Stimulated activated CD8-positive, alpha-beta memory T cell treated with anti-CD3 and anti-CD28 coated beads, Interleukin-2, amount 100 ng/mL, for 48 hours (primary cell): ENCODE results near the gene CD28.
A peak's percentile ranks its signal among the peaks of the same experiment; 100 is the strongest.
"Not testable (repeated sequence)": the region's sequence is repeated elsewhere in the genome, so short reads cannot be mapped to it uniquely, and the experiment has no call there.

Experiments
- DNase-seq, 2 donors: peaks; one replicate each; pipeline ENCODE4 v3.0.0-alpha.2; 2020; ENCODE audit warnings: low read depth in 2 of 2

The CD28 gene

DNA sequence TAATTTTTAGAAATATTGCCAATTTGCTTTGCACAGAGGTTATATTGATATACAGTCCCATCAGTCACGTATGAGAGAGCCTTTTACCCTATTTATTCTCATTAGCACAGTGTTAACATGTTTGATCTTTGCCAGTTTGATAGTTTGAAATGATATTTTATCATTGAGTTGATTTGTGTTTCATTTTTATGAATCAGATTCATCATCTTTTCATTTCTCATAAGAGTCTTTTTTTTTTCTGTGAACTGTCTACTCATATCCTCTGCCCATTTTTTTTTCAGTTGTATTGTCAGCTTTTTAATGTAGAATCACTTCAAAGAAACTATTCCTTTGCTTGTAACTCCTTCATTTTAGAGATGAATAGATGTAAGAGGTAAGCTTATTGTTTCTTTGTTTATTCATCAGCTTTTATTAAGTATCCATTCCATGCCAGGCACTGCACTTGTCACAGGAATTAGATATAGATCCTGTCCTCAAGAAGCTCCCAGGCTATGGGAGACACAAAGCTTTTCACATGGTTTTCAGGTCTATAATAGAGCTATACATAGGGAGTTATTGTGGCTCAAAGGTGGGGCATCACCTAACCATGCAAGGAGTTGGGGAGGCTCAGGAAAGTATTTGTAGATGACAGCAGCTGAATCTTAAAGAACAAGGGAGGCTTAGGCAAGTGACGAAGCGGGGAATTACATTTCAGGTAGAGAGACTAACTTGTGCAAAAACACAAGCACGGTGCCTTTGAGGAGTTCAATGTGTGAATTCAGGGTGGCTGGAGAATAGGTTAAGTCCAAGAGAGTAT is 42.1 kb downstream of the CD28 start:
- DNase-seq = no peak

DNA sequence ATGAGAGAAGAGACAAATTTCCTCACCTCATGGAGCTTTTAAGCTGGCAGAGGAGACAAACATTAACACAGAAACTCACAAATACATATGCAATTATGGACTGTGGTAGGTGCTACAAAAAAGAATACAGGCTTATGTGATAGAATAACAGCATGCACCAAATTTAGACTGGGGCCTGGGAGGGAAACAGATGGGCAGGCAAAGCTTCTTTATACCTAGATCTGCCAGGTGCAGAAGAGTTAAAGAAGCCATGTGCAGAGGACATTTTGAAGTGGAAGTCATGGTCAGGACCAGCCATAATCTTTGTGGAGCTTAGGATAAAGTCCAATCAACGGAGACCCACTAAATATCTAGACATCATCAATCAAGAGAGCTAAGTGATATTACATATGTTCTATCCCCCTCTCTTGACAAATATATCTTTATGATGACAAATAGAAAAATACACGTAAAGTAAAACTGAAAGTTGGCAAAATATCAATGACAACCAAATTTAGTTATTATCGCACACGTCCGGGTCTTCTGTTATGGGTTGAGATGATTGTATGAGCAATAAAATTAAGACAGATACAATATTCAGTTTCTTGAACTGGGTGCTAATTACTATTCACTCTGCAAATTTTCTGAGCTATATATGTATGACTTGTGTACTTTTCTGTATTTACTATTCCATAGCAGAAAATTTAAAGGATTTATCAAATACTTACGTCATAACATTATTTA is 44.1 kb downstream of the CD28 start:
- DNase-seq = no peak

DNA sequence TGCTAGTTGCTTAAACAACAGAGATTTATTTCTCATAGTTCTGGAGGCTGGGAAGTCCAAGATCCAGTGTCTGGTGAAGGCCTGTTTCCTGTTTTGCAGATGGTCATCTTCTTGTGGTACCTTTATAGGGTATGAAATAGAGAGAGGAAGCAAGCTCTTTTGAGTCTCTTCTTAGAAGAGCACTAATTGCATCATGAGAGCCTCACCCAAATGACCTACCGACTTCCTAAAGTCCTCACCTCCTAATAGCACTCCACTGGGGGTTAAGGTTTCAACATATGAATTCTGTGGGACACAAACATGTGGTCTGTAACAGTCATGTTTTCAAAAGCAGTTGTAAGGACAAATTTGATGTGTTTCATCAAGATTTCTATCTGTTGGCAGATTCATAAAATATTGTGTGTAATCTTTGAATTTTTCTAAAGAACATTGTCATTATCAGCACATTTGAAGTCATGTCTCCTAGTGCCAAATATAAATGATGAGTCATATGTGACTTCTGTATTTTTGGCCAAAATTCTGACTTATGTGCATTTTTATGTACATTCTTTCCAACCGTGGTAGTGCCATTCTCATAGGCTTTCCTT is 45.3 kb downstream of the CD28 start:
- DNase-seq = no peak

DNA sequence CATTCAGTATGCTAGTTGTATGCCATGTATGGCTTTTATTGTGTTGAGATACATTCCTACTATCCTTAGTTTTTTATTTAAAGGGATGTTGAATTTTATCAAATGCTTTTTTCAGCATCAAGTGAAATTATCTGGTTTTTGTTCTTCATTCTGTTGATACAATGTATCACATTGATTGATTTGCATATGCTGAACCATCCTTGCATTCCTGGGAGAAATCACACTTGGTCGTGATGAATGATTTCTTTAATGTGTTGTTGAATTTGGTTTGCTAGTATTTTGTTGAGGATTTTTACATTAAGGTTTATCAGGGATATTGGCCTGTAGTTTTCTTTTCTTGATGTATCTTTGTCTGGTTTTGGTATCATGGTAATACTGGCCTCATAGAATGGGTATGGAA is 49.7 kb downstream of the CD28 start:
- DNase-seq = no peak

DNA sequence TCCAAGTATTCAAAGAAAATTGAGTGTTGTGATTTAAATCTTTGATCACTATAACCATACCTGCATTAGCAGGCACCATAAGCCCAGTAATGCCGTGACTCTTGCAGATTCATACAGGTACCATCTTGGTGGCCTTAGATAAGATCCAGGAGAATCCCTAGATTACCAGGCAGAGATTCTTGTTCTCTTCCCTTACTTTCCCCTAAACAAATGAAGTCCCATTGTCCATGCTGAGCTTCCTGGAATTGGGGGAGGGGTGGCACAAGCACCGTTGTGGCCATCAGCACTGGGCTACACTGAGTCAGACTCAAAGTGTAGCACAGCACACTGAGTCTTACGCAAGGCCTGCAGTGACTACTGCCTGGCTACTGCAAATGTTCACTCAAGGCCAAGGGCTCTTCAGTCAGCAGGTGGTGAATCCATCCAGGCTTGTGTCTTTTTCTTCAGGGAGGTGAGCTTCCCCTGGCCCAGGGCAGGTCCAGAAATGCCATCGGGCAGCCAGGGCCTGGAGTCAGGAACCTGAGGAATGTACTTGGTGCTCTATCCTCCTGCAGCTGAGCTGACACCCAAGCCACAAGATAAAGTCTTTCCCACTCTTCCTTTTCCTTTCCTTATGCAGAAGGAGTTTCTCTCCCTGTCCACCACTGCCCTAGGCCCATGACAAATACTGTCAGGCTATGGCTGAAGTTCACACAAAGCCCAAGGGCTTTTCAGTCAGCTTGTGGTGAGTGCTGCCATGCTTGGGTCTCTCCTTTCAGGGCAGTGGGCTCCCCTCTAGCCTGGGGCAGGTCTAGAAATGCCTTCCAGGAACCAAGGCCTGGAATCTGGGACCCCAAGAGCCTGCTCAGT is 52.6 kb downstream of the CD28 start:
- no peak for DNase-seq

DNA sequence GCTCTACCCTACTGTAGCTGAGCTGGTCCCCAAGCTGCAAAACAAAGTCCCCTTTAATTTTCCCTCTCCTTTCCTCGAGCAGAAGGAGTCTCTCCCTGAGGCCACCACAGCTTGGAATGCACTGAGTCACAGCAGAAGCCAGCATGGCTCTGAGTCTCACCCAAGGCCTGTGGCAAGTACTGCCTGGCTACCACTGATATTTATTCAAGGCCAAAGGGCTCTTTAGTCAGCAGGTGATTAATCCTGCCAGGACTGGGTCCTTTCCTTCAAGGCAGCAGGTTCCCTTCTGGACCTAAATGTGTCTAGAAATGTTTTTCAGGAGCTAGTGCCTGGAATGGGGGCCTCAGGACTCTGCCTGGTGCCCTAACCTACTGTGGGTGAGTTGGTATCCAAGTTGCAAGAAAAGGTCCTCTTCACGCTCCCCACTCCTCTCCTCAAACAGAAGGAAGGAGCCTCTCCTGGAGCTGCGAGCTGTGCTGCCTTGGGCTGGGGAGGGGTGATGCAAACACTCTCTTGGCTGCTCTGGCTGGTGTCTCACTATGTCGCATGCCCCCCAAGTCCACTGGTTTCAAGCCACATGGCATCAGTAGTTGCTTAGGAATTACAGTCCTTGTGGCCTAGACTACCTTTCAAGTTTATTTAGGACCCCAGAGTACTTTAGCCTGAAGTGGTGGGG is 53.4 kb downstream of the CD28 start:
- no peak for DNase-seq

DNA sequence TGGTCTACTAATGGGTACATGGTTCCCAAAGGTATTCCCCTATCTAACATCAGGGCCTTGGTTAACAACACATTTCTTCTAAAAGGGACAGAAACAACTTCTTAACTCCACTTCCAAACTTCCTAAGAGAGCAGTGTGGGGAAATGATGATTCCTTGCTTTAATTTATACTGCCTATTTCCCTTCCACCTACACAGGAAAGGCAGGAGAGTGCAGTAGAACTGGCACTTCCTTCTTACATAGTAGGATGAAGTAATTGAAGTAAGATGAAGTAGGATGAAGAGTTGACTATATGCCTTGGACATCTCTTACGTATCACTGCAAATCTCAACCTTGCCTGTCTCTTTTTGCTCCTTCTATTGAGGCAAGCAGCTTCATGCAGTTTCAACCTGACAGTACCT is 54.7 kb downstream of the CD28 start:
- DNase-seq = no peak

DNA sequence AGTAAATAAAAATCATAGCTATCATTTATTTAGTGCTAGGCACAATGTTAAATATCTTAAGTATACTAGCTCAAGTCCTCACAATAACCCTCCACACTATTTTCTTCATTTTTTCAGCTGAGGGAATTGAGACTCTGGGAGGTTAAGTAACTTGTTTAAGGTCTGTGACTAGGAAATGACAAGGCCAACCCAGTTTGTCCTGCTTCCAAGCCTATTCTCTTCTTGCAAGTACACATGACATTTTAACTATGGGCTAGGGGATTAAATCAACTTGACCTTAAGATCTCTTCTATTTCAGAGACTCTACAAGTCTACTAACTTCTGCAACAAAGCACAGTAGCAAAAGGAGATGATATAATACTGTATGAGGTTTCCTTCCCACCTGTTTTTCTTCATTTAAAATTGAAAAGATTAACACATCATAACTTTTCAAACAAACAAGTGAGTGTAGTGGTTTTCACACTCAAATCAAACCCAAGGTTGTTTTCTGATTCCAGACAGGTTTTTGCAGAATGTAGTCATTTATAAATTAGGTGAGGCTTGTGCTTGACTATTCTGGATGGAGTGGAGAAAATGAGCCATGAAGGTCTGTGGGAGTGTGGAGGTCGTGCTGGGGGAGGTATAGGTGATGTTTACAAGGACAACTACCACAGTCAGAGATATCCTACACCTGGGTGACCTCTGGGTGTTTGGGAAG is 57.0 kb downstream of the CD28 start:
- no peak for DNase-seq

DNA sequence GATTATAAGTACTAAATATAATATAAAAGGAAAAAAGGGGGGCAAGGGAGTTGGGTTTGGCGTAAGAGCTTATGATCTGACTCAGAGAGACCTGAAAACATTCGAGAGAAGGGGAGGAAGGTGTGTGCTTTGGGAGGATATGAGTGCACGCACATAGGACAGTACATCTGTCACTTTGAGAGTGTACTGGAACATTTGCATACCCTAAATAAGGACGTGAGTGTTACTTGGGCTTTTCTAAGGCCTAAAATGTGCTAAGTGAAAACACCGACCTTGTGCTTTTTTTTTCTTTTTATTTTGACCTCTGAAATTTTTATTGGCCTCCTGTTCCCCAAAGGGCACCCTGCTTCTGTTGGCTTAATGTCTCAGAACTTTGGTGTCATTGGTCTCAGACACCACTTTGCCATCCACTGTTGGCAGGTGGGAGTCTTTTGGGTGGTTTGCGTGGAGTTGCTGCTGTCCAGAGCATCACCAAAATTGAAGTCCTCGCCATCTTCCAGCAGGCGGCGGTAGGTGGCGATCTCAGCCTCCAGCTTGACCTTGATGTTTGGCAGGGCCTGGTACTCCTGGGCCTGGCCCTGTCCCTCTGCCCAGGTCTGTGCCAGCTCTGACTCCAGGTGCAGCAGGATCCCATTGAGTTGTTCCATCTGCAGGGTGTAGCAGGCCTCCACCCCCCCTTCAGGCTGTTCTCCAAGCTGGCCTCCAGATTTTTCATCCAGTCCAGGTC is 57.7 kb downstream of the CD28 start:
- DNase-seq = no peak

DNA sequence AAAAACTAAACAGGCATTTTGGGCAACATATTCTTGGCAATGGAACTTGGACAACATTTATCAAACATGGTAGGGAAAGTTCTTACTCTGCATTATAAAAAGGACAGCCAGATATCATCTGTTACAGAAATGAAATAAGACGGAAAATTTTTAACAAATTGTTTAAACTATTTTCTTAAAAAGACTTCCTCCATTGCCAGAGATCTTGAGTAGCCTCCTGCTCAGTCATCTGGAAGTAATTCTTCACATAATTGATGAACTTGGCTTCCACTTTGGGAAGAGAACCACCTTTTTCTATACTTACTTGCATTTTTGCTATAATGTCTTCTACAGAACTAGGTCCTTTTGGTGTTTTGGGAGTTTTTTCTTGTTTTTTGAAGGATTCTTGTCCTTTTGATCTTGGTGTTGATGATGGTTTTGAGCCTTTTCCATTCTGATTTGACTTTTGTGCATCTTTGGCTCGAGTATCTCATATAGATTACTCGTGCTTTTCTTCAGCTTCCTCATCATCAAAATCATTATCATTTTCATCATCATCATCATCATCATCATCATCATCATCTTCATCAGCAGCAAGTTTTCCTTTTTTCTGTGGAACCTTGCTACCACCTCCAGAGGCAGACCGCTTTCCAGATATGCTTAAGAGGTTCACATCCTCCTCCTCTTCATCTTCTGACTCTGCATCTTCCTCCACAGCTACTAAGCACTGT is 66.2 kb downstream of the CD28 start:
- DNase-seq = no peak

DNA sequence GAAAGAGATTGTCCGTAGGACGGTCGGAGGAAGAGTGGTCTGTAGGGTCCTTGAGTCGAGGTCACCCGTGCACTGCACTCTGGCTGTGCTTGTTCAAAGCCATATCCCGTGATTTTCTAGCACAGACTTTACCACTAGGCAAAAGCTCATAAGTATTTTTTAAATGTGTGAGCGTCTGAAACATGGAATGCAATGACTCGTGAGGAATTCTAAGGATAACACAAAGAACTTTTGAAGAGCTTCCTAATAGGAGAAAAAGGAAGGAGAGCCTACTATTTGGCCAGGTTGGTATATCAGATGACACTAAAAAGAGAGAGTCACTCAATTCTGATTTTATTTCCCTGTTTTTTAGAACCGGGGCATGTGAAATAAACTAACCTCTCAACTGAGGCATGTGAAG is 68.3 kb downstream of the CD28 start:
- DNase-seq = no peak

DNA sequence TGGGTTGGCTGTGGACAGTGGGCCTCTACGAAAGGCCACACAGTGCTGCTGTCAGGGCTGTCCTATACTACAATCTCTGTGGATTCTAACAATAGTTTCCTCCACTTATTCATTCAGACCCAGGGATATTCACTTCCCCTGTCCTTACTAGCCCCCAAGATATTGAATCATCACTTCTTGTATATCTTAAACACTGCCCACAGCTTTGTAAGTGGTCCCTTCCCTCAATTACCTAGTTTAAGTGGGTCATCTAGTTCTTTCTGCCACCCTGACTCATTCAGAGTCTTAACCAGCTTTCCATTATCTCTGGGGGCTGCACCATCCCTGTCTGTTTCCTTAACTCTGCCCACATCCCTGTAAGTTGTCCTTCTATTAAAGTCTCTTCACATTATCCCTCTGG is 69.2 kb downstream of the CD28 start:
- no peak for DNase-seq

DNA sequence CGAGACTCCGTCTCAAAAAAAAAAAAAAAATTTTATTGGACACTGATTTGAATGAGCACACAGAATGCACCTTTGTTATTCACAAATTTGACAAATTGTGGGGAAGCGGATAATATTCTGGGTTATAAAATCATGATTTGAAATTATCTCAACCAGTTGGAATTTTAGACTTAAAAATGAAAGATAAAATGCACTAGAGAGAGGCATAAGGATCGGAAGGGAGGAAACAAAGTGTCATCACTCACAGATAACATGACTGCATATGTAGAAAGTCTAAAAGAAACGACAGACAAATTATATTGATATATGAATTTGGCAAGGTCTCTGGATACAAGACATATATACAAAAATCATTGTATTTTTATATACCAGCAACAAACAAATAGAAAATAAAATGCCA is 70.6 kb downstream of the CD28 start:
- no peak for DNase-seq

DNA sequence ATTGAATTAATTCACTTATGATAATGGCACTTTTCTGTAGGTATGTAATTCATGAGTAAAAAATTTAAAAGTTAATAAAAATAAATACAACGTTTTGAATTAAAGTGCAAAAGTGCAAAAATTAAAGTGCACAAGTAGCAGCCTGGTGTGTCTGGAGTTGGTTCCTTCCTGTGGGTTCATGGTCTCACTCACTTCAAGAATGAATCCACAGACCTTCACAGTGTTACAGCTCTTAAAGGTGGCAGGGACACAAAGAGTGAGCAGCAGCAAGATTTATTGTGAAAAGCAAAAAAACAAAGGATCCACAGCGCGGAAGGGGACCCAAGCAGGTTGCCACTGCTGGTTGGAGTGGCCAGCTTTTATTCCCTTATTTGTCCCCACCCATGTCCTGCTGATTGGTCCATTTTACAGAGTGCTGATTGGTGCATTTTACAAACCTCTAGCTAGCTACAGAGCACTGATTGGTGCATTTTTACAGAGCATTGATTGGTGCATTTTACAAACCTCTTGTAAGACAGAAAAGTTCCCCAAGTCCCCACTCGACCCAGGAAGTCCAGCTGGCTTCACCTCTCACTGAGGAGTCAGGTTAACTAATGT is 73.1 kb downstream of the CD28 start:
- not testable (repeated sequence) for DNase-seq

DNA sequence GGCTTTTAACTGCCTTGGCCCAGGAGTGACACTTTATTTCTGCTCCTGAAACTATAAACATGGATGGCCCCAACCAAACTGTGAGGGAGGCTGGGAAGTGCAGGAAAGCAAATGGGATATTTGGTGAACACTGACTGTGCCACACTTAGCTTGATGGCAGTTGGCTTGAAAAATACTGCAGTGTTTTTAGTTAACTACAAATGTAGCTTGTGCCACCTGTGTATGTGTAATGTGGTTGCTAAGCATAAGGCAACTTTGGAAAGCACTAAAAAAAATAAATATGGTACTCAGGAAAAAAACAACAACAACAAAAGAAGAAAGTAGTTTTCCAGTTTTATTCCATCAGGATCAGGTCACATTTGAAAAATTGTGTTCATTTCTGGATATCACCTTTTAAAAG is 73.8 kb downstream of the CD28 start:
- no peak for DNase-seq

DNA sequence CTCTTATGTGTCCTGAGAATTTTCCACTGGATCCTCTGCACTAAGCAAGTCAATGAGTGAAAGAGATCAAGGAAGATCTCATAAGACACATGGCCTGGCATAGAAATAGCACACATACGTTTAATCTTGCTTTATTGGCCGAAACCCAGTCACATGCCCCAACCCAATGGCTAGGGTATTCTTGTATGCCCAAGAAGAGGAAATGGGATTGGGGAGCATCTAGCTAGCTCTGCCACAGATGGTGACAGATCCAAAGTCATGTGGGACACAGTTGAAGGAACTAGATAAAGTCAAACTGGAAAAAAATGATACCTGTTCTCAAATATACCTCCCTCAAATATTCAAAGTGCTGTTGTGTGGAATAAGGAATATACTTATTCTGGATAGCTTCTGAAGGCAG is 74.7 kb downstream of the CD28 start:
- DNase-seq = no peak

DNA sequence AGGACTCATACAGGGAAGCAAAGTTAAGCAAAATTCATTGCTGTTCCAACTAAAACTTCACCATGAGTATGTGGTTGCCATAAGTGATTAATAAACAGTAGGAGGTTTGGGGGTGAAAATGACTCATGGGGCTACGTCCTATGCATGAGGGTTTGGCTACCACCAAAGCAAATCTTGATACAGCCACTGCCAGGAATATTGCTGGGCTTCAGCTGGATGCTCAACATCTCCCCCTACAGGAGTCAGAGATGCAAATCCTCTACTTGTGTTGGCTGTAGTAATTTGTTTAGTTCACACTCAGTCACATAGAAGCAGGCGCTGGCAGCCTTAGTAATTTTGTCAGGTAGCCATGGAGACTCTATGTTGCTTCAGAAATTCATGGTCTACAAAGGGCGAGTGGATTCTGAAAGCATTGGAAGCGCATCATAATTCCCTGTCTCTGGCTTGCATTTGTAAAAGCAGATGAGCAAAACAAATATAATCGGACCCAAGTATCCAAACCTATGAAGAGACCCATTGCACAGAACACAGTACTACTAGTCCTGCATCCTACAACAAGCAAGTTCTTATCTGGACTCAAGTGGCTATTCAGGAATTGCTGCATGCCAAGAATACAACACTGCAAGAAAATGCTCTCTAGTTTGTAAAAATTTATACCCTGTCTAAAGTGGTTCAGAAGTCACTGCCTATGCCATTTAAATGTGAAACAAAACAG is 76.0 kb downstream of the CD28 start:
- DNase-seq = peak in 1 of 2 donors; percentile 34

DNA sequence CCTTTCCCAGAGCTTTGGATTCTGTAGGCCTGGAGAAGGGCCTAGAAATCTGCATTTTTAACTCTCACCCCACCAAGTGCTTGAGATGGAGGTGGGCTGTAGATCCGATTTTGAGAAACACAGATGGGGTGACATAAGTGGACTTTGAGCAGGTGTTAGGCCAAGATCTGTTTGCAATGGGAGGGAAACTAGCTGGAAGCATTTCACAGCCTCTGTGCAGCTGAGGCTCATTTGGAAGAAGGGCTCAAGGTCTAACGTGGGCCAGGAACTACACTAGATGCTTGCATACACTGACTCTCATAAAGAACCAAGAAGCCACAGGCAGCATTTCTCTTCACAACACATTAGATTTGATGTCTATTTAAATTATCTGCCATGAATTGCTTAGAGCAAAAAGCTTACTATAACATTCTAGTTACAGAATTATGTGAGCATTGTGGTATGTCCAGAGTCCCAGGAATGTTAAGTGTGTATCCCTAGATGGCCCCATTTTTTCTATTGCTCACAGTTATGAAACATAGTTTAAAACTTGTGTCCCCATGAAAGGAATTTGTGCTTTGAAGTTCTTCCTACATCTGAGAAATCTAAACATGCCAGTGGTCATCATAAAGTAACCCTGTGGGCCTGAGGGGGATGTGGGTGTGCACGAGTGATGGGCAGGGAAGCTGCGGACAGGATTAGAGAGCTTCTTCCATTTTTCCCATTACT is 77.2 kb downstream of the CD28 start:
- DNase-seq = no peak
